Endothelial cell of umbilical vein (primary cell): ENCODE results near the gene CCDC124. TPM values are rescaled to one million over a fixed set of nuclear protein-coding genes. Genes with fewer than 3 reads are reported as not detected.

ENCODE experiments used
- BruUV-seq: library from RNA; stranded (reverse); fragments of 400-500 nt; replicated peaks from 2 replicates; lab custom pipeline; 2021; lab: Mats Ljungman, UMichigan
- CTCF ChIA-PET: fragments of 300-600, 350-600 bp; sonication (Branson Sonifier 250); formaldehyde crosslinking; loops from one replicate; lab custom pipeline; 2021; ENCODE audit warnings: antibody characterized with exemption, inconsistent platforms; lab: Charles Lee
- POLR2A ChIA-PET: fragments of 300-600, 350-600 bp; sonication (Branson Sonifier 250); formaldehyde crosslinking; loops from one replicate; lab custom pipeline; 2021; ENCODE audit warnings: antibody characterized with exemption, inconsistent platforms; lab: Charles Lee
- DNase-seq: peaks from one replicate; pipeline ENCODE4 v3.0.0-alpha.2; 2011; ENCODE audit warnings: low read depth, low spot score
- FAIRE-seq: peaks from 2 replicates; lab custom pipeline; 2011; peaks lifted over from hg19 to GRCh38; lab: Jason Lieb, UNC
- H2AFZ ChIP-seq: 2 replicates; pipeline ENCODE4 v1.6.0; 2012; ENCODE audit warnings: low read depth, low read length, control low read depth, inconsistent platforms
- H3K27ac ChIP-seq: 2 replicates; pipeline ENCODE4 v1.5.1; 2011; ENCODE audit warnings: low read depth, mild to moderate bottlenecking, control low read depth, low read length, moderate library complexity; ENCODE audit not compliant: insufficient read depth
- H3K27me3 ChIP-seq, 2 experiments: 2 replicates each; pipeline versions ENCODE4 v1.6.0 to v1.6.1; 2011; ENCODE audit warnings: low read length in 2 of 2, mixed read lengths in 1 of 2; ENCODE audit not compliant: control insufficient read depth in 2 of 2, insufficient read depth in 2 of 2
- H3K36me3 ChIP-seq, 2 experiments: 2 replicates in 1 of 2; 3 replicates in 1 of 2; pipeline ENCODE4 v1.5.1; 2011; ENCODE audit warnings: low read length in 2 of 2, mild to moderate bottlenecking in 1 of 2, moderate library complexity in 1 of 2; ENCODE audit not compliant: control insufficient read depth in 2 of 2, insufficient read depth in 2 of 2; ENCODE audit errors: extremely low read depth in 1 of 2
- H3K4me1 ChIP-seq: 3 replicates; pipeline ENCODE4 v1.5.1; 2011; ENCODE audit warnings: mild to moderate bottlenecking, low read length; ENCODE audit not compliant: control insufficient read depth, insufficient read depth; ENCODE audit errors: extremely low read depth
- H3K4me2 ChIP-seq: 2 replicates; pipeline ENCODE4 v1.6.1; 2011; ENCODE audit warnings: low read length, control low read depth, mixed read lengths; ENCODE audit not compliant: insufficient read depth
- H3K4me3 ChIP-seq, 3 experiments: fragments of 200-600 bp in 1 of 3; sonication (generic), shearing (Covaris generic) in 1 of 3; replicated peaks in 1 of 3; 2 replicates each; pipeline ENCODE4 v1.5.1; 2011 to 2016; ENCODE audit warnings: control low read depth in 3 of 3, low read length in 3 of 3, mild to moderate bottlenecking in 2 of 3, inconsistent platforms in 1 of 3, low read depth in 1 of 3, moderate library complexity in 1 of 3; ENCODE audit not compliant: insufficient read depth in 1 of 3
- H3K79me2 ChIP-seq: 2 replicates; pipeline ENCODE4 v1.6.0; 2012; ENCODE audit warnings: low read length, inconsistent platforms; ENCODE audit not compliant: control insufficient read depth, insufficient read depth
- H3K9ac ChIP-seq: replicated peaks from 2 replicates; pipeline ENCODE3; 2011; ENCODE audit warnings: low read length, control low read depth; ENCODE audit not compliant: insufficient read depth; ENCODE audit errors: extremely low read depth
- H3K9me1 ChIP-seq: replicated peaks from 3 replicates; pipeline ENCODE4 v1.6.0; 2011; ENCODE audit warnings: mild to moderate bottlenecking, low read length; ENCODE audit not compliant: control insufficient read depth, insufficient read depth; ENCODE audit errors: extremely low read depth
- H3K9me3 ChIP-seq: replicated peaks from 2 replicates; pipeline ENCODE4 v1.5.1; 2012; ENCODE audit warnings: low read length, inconsistent platforms; ENCODE audit not compliant: control insufficient read depth, insufficient read depth
- H4K20me1 ChIP-seq: replicated peaks from 2 replicates; pipeline ENCODE3; 2011; ENCODE audit warnings: mild to moderate bottlenecking, low read length; ENCODE audit not compliant: control insufficient read depth, insufficient read depth; ENCODE audit errors: extremely low read depth
- EZH2 ChIP-seq: IDR thresholded peaks from 2 replicates; pipeline ENCODE4 v1.6.1; 2012; ENCODE audit warnings: borderline replicate concordance, low read depth, mild to moderate bottlenecking, moderate library complexity, low read length, inconsistent platforms; ENCODE audit not compliant: severe bottlenecking
- FOS ChIP-seq: IDR thresholded peaks from 2 replicates; pipeline ENCODE4 v1.6.1; 2011; ENCODE audit warnings: mild to moderate bottlenecking, low read length, moderate library complexity, borderline replicate concordance; ENCODE audit not compliant: insufficient read depth
- GATA2 ChIP-seq: IDR thresholded peaks from 2 replicates; pipeline ENCODE4 v1.7.0; 2011; ENCODE audit warnings: low read depth, mild to moderate bottlenecking, moderate library complexity, mixed read lengths, low read length; ENCODE audit not compliant: insufficient read length, insufficient read depth
- JUN ChIP-seq: IDR thresholded peaks from 2 replicates; pipeline ENCODE4 v1.6.1; 2011; ENCODE audit warnings: borderline replicate concordance, low read depth; ENCODE audit not compliant: insufficient read length, insufficient read depth
- MAX ChIP-seq: IDR thresholded peaks from 2 replicates; pipeline ENCODE4 v1.6.1; 2011; ENCODE audit not compliant: insufficient read depth, insufficient read length
- MYC ChIP-seq: IDR thresholded peaks from one replicate; pipeline ENCODE4 v1.6.1; 2011; ENCODE audit warnings: mild to moderate bottlenecking, low read depth, low read length
- POLR2A ChIP-seq: IDR thresholded peaks from 2 replicates; pipeline ENCODE4 v1.6.1; 2012; ENCODE audit warnings: low read depth, mild to moderate bottlenecking, control low read depth, low read length
- POLR2AphosphoS5 ChIP-seq: IDR thresholded peaks from 2 replicates; pipeline ENCODE4 v1.6.1; 2012; ENCODE audit warnings: low read depth, mild to moderate bottlenecking, control low read depth, low read length, moderate library complexity; ENCODE audit not compliant: insufficient read depth
- dilution Hi-C: fragments of 300-500 bp; cut with MboI; formaldehyde crosslinking; loops from one replicate; pipeline ENCODE4 v1.15.0; 2019; ENCODE audit warnings: low sequenced_read_pairs; ENCODE audit not compliant: extremely low pct_ligation_motif_present
- intact Hi-C: fragments of 100-400 bp; cut with micrococcal nuclease; formaldehyde crosslinking; loops from one replicate; pipeline ENCODE4 v1.10.0; 2022
- polyA plus RNA-seq, 4 experiments: library from polyadenylated mRNA; depleted of rRNA in 3 of 4; stranded (reverse) in 3 of 4; unstranded in 1 of 4; fragments of >200 nt; gene quantifications; 2 replicates each; pipeline versions ENCODE4 v1.2.1 to v1.2.3, GENCODE V29; 2011 to 2012; ENCODE audit warnings: missing spikeins in 1 of 4
- total RNA-seq: library from RNA; stranded (reverse); gene quantifications from 2 replicates; pipeline ENCODE4 v1.2.3, GENCODE V29; 2021
- TF ChIP-seq, protein P1 (sequence below), 2 donors: IDR thresholded peaks; 1 replicate in 1 of 2; 2 replicates in 1 of 2; pipeline ENCODE4 v1.5.1; 2011; ENCODE audit warnings: low read length in 2 of 2, mild to moderate bottlenecking in 2 of 2, moderate library complexity in 2 of 2, control low read depth in 1 of 2, inconsistent platforms in 1 of 2, low read depth in 1 of 2; ENCODE audit not compliant: insufficient read depth in 1 of 2; ENCODE audit errors: extremely low read depth in 1 of 2

CCDC124 gene
- total and polyA plus RNA-seq, 2 donors (not counting 3 experiments of a cell fraction or from before 2014, with no cell fraction given): 101 to 115 TPM

DNA sequence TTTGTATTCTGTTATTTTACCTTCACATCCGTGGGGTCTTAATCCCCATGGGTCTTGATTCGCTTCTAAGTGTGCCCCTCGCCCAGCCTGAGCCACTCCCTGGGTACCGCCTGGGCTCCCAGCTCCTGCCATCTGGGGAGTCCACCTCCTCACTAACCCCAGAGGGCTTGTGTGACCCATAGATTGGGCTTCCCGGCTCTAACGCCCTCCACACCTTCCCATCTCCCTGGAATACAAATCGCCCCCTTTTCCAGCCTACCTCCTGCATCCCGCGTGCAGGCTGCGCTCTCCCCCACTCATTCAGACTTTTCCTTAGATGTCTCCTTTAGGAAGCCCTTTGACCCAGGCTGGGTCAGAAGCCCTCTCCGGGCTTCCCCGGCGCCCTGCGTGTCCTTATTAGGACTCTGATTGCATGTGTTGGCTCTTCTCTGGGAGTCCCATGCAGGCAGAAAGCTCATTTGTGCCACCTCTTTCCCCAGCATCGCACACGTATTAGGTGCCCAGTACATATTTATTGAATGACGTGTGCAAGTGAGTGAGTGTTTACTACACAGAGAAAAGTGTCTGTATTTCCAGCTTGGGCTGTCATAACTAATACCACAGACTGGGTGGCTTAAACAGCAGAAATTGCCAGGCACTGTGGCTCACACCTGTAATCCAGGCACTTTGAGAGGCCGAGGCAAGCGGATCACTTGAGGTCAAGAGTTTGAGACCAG lies 757 bp downstream of the CCDC124 start:
- peak overlapping the region; percentile 72 for H3K4me2 ChIP-seq
- TSS peak; percentile 57 for BruUV-seq
- no peak for DNase-seq
- peaks cover 0 to 5% of the 10 kb centered on the region in 2 experiments for H3K36me3 ChIP-seq
- peak overlapping the region; percentile 93 to 98 (median 95) for H3K4me3 ChIP-seq
- intact Hi-C loops: loop anchor here (2.0 to 5.0 kb wide), 2 partner anchors 13 to 141 kb away; no protein-coding TSS in a partner anchor
- peak overlapping the region; percentile 83 for H3K9ac ChIP-seq
- H3K9me1 ChIP-seq: no peaks in the 10 kb centered on the region
- FAIRE-seq: peak; percentile 44
- CTCF ChIA-PET: interaction anchor here (0.7 to 4.4 kb wide), 16 partner anchors 10 to 167 kb away, joined by 3 to 118 read pairs (median 6); partner anchors contain the start of genes RPL18A and SLC5A5
- no peaks in the 10 kb centered on the region for H3K9me3 ChIP-seq
- dilution Hi-C loops: no loop called here
- peak overlapping the region; percentile 89 for H2AFZ ChIP-seq
- no peaks in the 10 kb centered on the region for H3K27me3 ChIP-seq
- POLR2A ChIA-PET: interaction anchor here (0.5 to 1.7 kb wide), 3 partner anchors 66 to 1172 kb away, joined by 3 to 18 read pairs (median 6); partner anchors contain the start of gene RPL18A
- H3K27ac ChIP-seq: peak overlapping the region; percentile 91
- TF ChIP-seq MYC (no peak), POLR2A (no peak), GATA2 (no peak), FOS (no peak), MAX (no peak), POLR2AphosphoS5 (no peak), EZH2 (no peak), JUN (no peak)
- TF ChIP-seq, protein P1, sequence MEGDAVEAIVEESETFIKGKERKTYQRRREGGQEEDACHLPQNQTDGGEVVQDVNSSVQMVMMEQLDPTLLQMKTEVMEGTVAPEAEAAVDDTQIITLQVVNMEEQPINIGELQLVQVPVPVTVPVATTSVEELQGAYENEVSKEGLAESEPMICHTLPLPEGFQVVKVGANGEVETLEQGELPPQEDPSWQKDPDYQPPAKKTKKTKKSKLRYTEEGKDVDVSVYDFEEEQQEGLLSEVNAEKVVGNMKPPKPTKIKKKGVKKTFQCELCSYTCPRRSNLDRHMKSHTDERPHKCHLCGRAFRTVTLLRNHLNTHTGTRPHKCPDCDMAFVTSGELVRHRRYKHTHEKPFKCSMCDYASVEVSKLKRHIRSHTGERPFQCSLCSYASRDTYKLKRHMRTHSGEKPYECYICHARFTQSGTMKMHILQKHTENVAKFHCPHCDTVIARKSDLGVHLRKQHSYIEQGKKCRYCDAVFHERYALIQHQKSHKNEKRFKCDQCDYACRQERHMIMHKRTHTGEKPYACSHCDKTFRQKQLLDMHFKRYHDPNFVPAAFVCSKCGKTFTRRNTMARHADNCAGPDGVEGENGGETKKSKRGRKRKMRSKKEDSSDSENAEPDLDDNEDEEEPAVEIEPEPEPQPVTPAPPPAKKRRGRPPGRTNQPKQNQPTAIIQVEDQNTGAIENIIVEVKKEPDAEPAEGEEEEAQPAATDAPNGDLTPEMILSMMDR (IDR thresholded peaks at IDR 0.05; ENCODE audit: extremely low read depth in 1 of 2, insufficient read depth in 1 of 2, low read depth in 1 of 2, low read length in 2 of 2): no peak
- H3K79me2 ChIP-seq: peaks cover 15% of the 10 kb centered on the region
- no peaks in the 10 kb centered on the region for H4K20me1 ChIP-seq
- H3K4me1 ChIP-seq: peaks cover 16% of the 10 kb centered on the region
